GM21390 (cell line): ENCODE measurements around the gene MPV17L2.
"Not testable (repeated sequence)": the region's sequence is repeated elsewhere in the genome, so short reads cannot be mapped to it uniquely, and the experiment has no call there.

ENCODE experiments used
- ATAC-seq: cut with Tn5 transposase; IDR thresholded peaks from one replicate; pipeline ENCODE4 v1.9.1; 2021; ENCODE audit not compliant: unreplicated experiment

Gene MPV17L2

GRCh38 chr19:18192673-18193387 is at the start of gene MPV17L2:
Gene MPV17L2 (plus strand): TSS chr19:18193218. CDS start chr19:18193282, 64 bp downstream.
- peak; percentile 82 for ATAC-seq

GRCh38 chr19:18143902-18144301 is 49.1 kb upstream of the MPV17L2 start:
- ATAC-seq, result no peak

- no peak for ATAC-seq
Observed at GRCh38 chr19:18144361-18144760, 48.7 kb upstream of the MPV17L2 start.

- no peak for ATAC-seq
Observed at GRCh38 chr19:18144906-18145305, 48.1 kb upstream of the MPV17L2 start.

GRCh38 chr19:18145391-18145999 is 47.5 kb upstream of the MPV17L2 start:
- no peak for ATAC-seq

- ATAC-seq, result no peak
Observed at GRCh38 chr19:18147396-18147795, 45.6 kb upstream of the MPV17L2 start.

- no peak for ATAC-seq
Observed at GRCh38 chr19:18149596-18149975, 43.4 kb upstream of the MPV17L2 start.

GRCh38 chr19:18150776-18151624 is 42.0 kb upstream of the MPV17L2 start:
- ATAC-seq, result no peak

GRCh38 chr19:18152442-18152816 is 40.6 kb upstream of the MPV17L2 start:
- ATAC-seq, result peak; percentile 56

- ATAC-seq, result peak; percentile 73
Observed at GRCh38 chr19:18152817-18153555, 40.0 kb upstream of the MPV17L2 start, which contains the start of gene PIK3R2. Gene PIK3R2 (plus strand): TSS chr19:18153163. CDS start chr19:18155880, 2,717 bp downstream.

- ATAC-seq, result peak; percentile 0
Observed at GRCh38 chr19:18153556-18154134, 39.4 kb upstream of the MPV17L2 start.

- ATAC-seq, result no peak
Observed at GRCh38 chr19:18155095-18156087, 37.6 kb upstream of the MPV17L2 start.

- no peak for ATAC-seq
Observed at GRCh38 chr19:18156268-18156667, 36.8 kb upstream of the MPV17L2 start.

- ATAC-seq, result no peak
Observed at GRCh38 chr19:18156841-18157464, 36.1 kb upstream of the MPV17L2 start.

- ATAC-seq, result no peak
Observed at GRCh38 chr19:18157465-18158063, 35.5 kb upstream of the MPV17L2 start.

GRCh38 chr19:18158467-18158866 is 34.6 kb upstream of the MPV17L2 start:
- no peak for ATAC-seq

- not testable (repeated sequence) for ATAC-seq
Observed at GRCh38 chr19:18159059-18159616, 33.9 kb upstream of the MPV17L2 start.

GRCh38 chr19:18159810-18160209 is 33.2 kb upstream of the MPV17L2 start:
- no peak for ATAC-seq
